ENCODE results near the gene DGKB.

DNA sequence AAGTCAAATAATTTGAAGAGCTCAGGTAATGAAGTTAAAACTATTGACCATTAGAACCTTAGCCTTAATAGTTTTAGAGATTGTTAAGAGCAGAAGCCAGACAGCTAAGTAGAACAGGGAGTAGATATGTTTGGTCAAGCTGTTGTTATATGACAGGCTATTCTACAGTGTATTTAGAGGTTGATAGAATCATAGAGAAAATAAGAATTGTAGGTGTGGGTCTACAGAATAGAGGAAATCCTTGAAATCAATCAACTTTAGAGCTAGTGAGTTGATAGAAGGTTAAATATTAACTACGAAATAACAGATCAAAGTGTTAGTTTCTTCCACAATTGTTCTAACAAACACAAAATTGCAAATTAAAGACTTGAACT lies 80.1 kb downstream of the DGKB start:
- TF ChIP-seq, protein P1, sequence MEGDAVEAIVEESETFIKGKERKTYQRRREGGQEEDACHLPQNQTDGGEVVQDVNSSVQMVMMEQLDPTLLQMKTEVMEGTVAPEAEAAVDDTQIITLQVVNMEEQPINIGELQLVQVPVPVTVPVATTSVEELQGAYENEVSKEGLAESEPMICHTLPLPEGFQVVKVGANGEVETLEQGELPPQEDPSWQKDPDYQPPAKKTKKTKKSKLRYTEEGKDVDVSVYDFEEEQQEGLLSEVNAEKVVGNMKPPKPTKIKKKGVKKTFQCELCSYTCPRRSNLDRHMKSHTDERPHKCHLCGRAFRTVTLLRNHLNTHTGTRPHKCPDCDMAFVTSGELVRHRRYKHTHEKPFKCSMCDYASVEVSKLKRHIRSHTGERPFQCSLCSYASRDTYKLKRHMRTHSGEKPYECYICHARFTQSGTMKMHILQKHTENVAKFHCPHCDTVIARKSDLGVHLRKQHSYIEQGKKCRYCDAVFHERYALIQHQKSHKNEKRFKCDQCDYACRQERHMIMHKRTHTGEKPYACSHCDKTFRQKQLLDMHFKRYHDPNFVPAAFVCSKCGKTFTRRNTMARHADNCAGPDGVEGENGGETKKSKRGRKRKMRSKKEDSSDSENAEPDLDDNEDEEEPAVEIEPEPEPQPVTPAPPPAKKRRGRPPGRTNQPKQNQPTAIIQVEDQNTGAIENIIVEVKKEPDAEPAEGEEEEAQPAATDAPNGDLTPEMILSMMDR (IDR thresholded peaks at IDR 0.05; ENCODE audit: poor library complexity) = no peak
- TF ChIP-seq EZH2 (IDR thresholded peaks at IDR 0.05; ENCODE audit: borderline replicate concordance) (no peak), EZH2phosphoT487 (IDR thresholded peaks at IDR 0.05; ENCODE audit: low read depth, severe bottlenecking, unreplicated experiment) (no peak)
